ENCODE measurements around the gene SH2D2A. TPM values are rescaled to one million over a fixed set of nuclear protein-coding genes. Genes with fewer than 3 reads are reported as not detected.

The SH2D2A gene
- polyA plus RNA-seq, 1 donor = 5.3 TPM

GRCh38 chr1:156840898-156841279 lies 24.2 kb upstream of the SH2D2A start:
- no CpG with 5 or more reads among the region's 14 CpGs for WGBS (ENCODE audit: insufficient coverage, low lambda C conversion rate)
- no peak for DNase-seq
- no peaks in the 10 kb centered on the region for H3K4me1 ChIP-seq (ENCODE audit: control insufficient read depth, insufficient read depth, low read length)
- no peak overlapping the region for H3K27ac ChIP-seq (ENCODE audit: low read length)
- peaks cover 5% of the 10 kb centered on the region for H3K9me3 ChIP-seq (ENCODE audit: control insufficient read depth, low read depth, low read length)
- no peak overlapping the region for H3K4me3 ChIP-seq (ENCODE audit: low read length)
- H3K36me3 ChIP-seq (ENCODE audit: control insufficient read depth, insufficient read depth, low read length) = no peaks in the 10 kb centered on the region
- peaks cover 84% of the 10 kb centered on the region for H3K27me3 ChIP-seq (ENCODE audit: control insufficient read depth, insufficient read depth, low read length)

- no peaks in the 10 kb centered on the region for H3K4me1 ChIP-seq (ENCODE audit: control insufficient read depth, insufficient read depth, low read length)
These were observed 23.7 kb upstream of the SH2D2A start for GRCh38 chr1:156840186-156840897.

GRCh38 chr1:156839426-156840109 lies 22.9 kb upstream of the SH2D2A start:
- no CpG with 5 or more reads among the region's 9 CpGs for WGBS (ENCODE audit: insufficient coverage, low lambda C conversion rate)
- Histone ChIP-seq H3K4me1 (ENCODE audit: control insufficient read depth, insufficient read depth, low read length) (no peaks in the 10 kb centered on the region), H3K27me3 (ENCODE audit: control insufficient read depth, insufficient read depth, low read length) (peaks cover 82% of the 10 kb centered on the region), H3K27ac (ENCODE audit: low read length) (no peak overlapping the region), H3K36me3 (ENCODE audit: control insufficient read depth, insufficient read depth, low read length) (no peaks in the 10 kb centered on the region), H3K4me3 (ENCODE audit: low read length) (no peak overlapping the region), H3K9me3 (ENCODE audit: control insufficient read depth, low read depth, low read length) (no peaks in the 10 kb centered on the region)
- no peak for DNase-seq

More at GRCh38 chr1:156840186-156840897, 23.7 kb upstream of the SH2D2A start:
- Histone ChIP-seq H3K36me3 (ENCODE audit: control insufficient read depth, insufficient read depth, low read length) (no peaks in the 10 kb centered on the region), H3K27ac (ENCODE audit: low read length) (no peak overlapping the region), H3K27me3 (ENCODE audit: control insufficient read depth, insufficient read depth, low read length) (peaks cover 82% of the 10 kb centered on the region), H3K4me3 (ENCODE audit: low read length) (no peak overlapping the region), H3K9me3 (ENCODE audit: control insufficient read depth, low read depth, low read length) (peaks cover 5% of the 10 kb centered on the region)
- no peak for DNase-seq
- no CpG with 5 or more reads among the region's 8 CpGs for WGBS (ENCODE audit: insufficient coverage, low lambda C conversion rate)

GRCh38 chr1:156838972-156839371 lies 22.3 kb upstream of the SH2D2A start:
- Histone ChIP-seq H3K9me3 (ENCODE audit: control insufficient read depth, low read depth, low read length) (no peaks in the 10 kb centered on the region), H3K4me3 (ENCODE audit: low read length) (no peak overlapping the region), H3K36me3 (ENCODE audit: control insufficient read depth, insufficient read depth, low read length) (no peaks in the 10 kb centered on the region), H3K27me3 (ENCODE audit: control insufficient read depth, insufficient read depth, low read length) (peaks cover 82% of the 10 kb centered on the region), H3K4me1 (ENCODE audit: control insufficient read depth, insufficient read depth, low read length) (no peaks in the 10 kb centered on the region), H3K27ac (ENCODE audit: low read length) (no peak overlapping the region)
- DNase-seq = no peak
- WGBS (ENCODE audit: insufficient coverage, low lambda C conversion rate) = no CpG with 5 or more reads among the region's 7 CpGs

- H3K9me3 ChIP-seq (ENCODE audit: control insufficient read depth, low read depth, low read length) = no peaks in the 10 kb centered on the region
- H3K36me3 ChIP-seq (ENCODE audit: control insufficient read depth, insufficient read depth, low read length) = no peaks in the 10 kb centered on the region
- H3K27me3 ChIP-seq (ENCODE audit: control insufficient read depth, insufficient read depth, low read length) = peaks cover 73% of the 10 kb centered on the region
- no peak overlapping the region for H3K27ac ChIP-seq (ENCODE audit: low read length)
- DNase-seq = no peak
- no CpG with 5 or more reads among the region's 4 CpGs for WGBS (ENCODE audit: insufficient coverage, low lambda C conversion rate)
- H3K4me3 ChIP-seq (ENCODE audit: low read length) = no peak overlapping the region
- H3K4me1 ChIP-seq (ENCODE audit: control insufficient read depth, insufficient read depth, low read length) = no peaks in the 10 kb centered on the region
These were observed 20.2 kb upstream of the SH2D2A start for GRCh38 chr1:156836892-156837291.

GRCh38 chr1:156836041-156836654 lies 19.5 kb upstream of the SH2D2A start:
- Histone ChIP-seq H3K27ac (ENCODE audit: low read length) (no peak overlapping the region), H3K9me3 (ENCODE audit: control insufficient read depth, low read depth, low read length) (no peaks in the 10 kb centered on the region), H3K36me3 (ENCODE audit: control insufficient read depth, insufficient read depth, low read length) (no peaks in the 10 kb centered on the region), H3K27me3 (ENCODE audit: control insufficient read depth, insufficient read depth, low read length) (peaks cover 72% of the 10 kb centered on the region), H3K4me1 (ENCODE audit: control insufficient read depth, insufficient read depth, low read length) (no peaks in the 10 kb centered on the region), H3K4me3 (ENCODE audit: low read length) (no peak overlapping the region)
- no CpG with 5 or more reads among the region's 5 CpGs for WGBS (ENCODE audit: insufficient coverage, low lambda C conversion rate)
- no peak for DNase-seq

- H3K4me3 ChIP-seq (ENCODE audit: low read length) = no peak overlapping the region
- H3K27me3 ChIP-seq (ENCODE audit: control insufficient read depth, insufficient read depth, low read length) = peaks cover 66% of the 10 kb centered on the region
- no peaks in the 10 kb centered on the region for H3K4me1 ChIP-seq (ENCODE audit: control insufficient read depth, insufficient read depth, low read length)
- 100% methylated on average over 1 of the region's 3 CpGs for WGBS (ENCODE audit: insufficient coverage, low lambda C conversion rate)
- H3K36me3 ChIP-seq (ENCODE audit: control insufficient read depth, insufficient read depth, low read length) = no peaks in the 10 kb centered on the region
- H3K9me3 ChIP-seq (ENCODE audit: control insufficient read depth, low read depth, low read length) = no peaks in the 10 kb centered on the region
- DNase-seq = no peak
- no peak overlapping the region for H3K27ac ChIP-seq (ENCODE audit: low read length)
These were observed 17.7 kb upstream of the SH2D2A start for GRCh38 chr1:156834322-156834721.

GRCh38 chr1:156833603-156834002 lies 17.0 kb upstream of the SH2D2A start:
- H3K9me3 ChIP-seq (ENCODE audit: control insufficient read depth, low read depth, low read length) = no peaks in the 10 kb centered on the region
- no peak for DNase-seq
- H3K27me3 ChIP-seq (ENCODE audit: control insufficient read depth, insufficient read depth, low read length) = peaks cover 66% of the 10 kb centered on the region
- no peaks in the 10 kb centered on the region for H3K36me3 ChIP-seq (ENCODE audit: control insufficient read depth, insufficient read depth, low read length)
- H3K27ac ChIP-seq (ENCODE audit: low read length) = no peak overlapping the region
- no peaks in the 10 kb centered on the region for H3K4me1 ChIP-seq (ENCODE audit: control insufficient read depth, insufficient read depth, low read length)
- no peak overlapping the region for H3K4me3 ChIP-seq (ENCODE audit: low read length)
- 100% methylated on average over 1 of the region's 2 CpGs for WGBS (ENCODE audit: insufficient coverage, low lambda C conversion rate)

- Histone ChIP-seq H3K9me3 (ENCODE audit: control insufficient read depth, low read depth, low read length) (no peaks in the 10 kb centered on the region), H3K36me3 (ENCODE audit: control insufficient read depth, insufficient read depth, low read length) (no peaks in the 10 kb centered on the region), H3K4me1 (ENCODE audit: control insufficient read depth, insufficient read depth, low read length) (no peaks in the 10 kb centered on the region), H3K27ac (ENCODE audit: low read length) (no peak overlapping the region), H3K4me3 (ENCODE audit: low read length) (no peak overlapping the region), H3K27me3 (ENCODE audit: control insufficient read depth, insufficient read depth, low read length) (peaks cover 62% of the 10 kb centered on the region)
- DNase-seq = no peak
- no CpG with 5 or more reads among the region's 5 CpGs for WGBS (ENCODE audit: insufficient coverage, low lambda C conversion rate)
These were observed 15.8 kb upstream of the SH2D2A start for GRCh38 chr1:156832434-156832833.

- no peak overlapping the region for H3K4me3 ChIP-seq (ENCODE audit: low read length)
- peaks cover 40% of the 10 kb centered on the region for H3K27me3 ChIP-seq (ENCODE audit: control insufficient read depth, insufficient read depth, low read length)
- no peaks in the 10 kb centered on the region for H3K36me3 ChIP-seq (ENCODE audit: control insufficient read depth, insufficient read depth, low read length)
- DNase-seq = no peak
- no peaks in the 10 kb centered on the region for H3K9me3 ChIP-seq (ENCODE audit: control insufficient read depth, low read depth, low read length)
- no peaks in the 10 kb centered on the region for H3K4me1 ChIP-seq (ENCODE audit: control insufficient read depth, insufficient read depth, low read length)
- no peak overlapping the region for H3K27ac ChIP-seq (ENCODE audit: low read length)
- 100% methylated on average over 2 of the region's 18 CpGs for WGBS (ENCODE audit: insufficient coverage, low lambda C conversion rate)
These were observed 11.9 kb upstream of the SH2D2A start for GRCh38 chr1:156828400-156829124.

Data from large intestine (tissue), 3 donors.